Tibial nerve (tissue), 4 donors: Measurements from ENCODE around the gene CRYGB. TPM values are rescaled to one million over a fixed set of nuclear protein-coding genes. Genes with fewer than 3 reads are reported as not detected.

ENCODE experiments used
- DNase-seq, 2 donors: peaks; one replicate each; pipeline ENCODE4 v3.0.0-alpha.2; 2019; ENCODE audit warnings: low spot score in 2 of 2
- H3K27ac ChIP-seq, 4 donors: fragments of 200-600 bp; sonication (generic) in 3 of 4; one replicate each; pipeline ENCODE4 v1.5.1; 2017 to 2019; ENCODE audit warnings: mild to moderate bottlenecking in 1 of 4
- H3K27me3 ChIP-seq, 2 donors: fragments of 200-600 bp; sonication (generic) in 1 of 2; one replicate each; pipeline versions ENCODE4 v1.5.1 to v1.6.0; 2017 to 2019
- H3K36me3 ChIP-seq, 3 donors: fragments of 200-600 bp; sonication (generic); one replicate each; pipeline ENCODE4 v1.5.1; 2018 to 2019
- H3K4me1 ChIP-seq, 4 donors: fragments of 200-600 bp; sonication (generic) in 3 of 4; one replicate each; pipeline ENCODE4 v1.5.1; 2017 to 2019
- H3K4me3 ChIP-seq, 4 donors: fragments of 200-600 bp; sonication (generic) in 3 of 4; one replicate each; pipeline ENCODE4 v1.5.1; 2017 to 2019; ENCODE audit warnings: mild to moderate bottlenecking in 1 of 4, moderate library complexity in 1 of 4
- H3K9me3 ChIP-seq, 4 donors: fragments of 200-600 bp; sonication (generic) in 3 of 4; one replicate each; pipeline ENCODE4 v1.5.1; 2017 to 2019
- EP300 ChIP-seq, 2 donors: sonication (generic); formaldehyde crosslinking; IDR thresholded peaks; one replicate each; pipeline ENCODE4 v1.6.1; 2017; ENCODE audit warnings: antibody characterized with exemption in 2 of 2, mild to moderate bottlenecking in 1 of 2
- POLR2A ChIP-seq, 2 donors: fragments of 450-650 bp; IDR thresholded peaks; one replicate each; pipeline ENCODE4 v1.6.1; 2017; ENCODE audit warnings: antibody characterized with exemption in 2 of 2, mild to moderate bottlenecking in 2 of 2, moderate library complexity in 2 of 2
- WGBS, 2 donors: methylation state at CpG; one replicate each; pipeline ENCODE4 v1.1.5; 2018; 5-methylcytosine and 5-hydroxymethylcytosine counted together
- total RNA-seq, 4 donors: library from RNA; depleted of rRNA; stranded (reverse); fragments of >200 nt; gene quantifications; one replicate each; pipeline ENCODE4 v1.1.0, GENCODE V29; 2016
- TF ChIP-seq, protein P1 (sequence below), 5 experiments: fragments of 200-600 bp in 3 of 5; fragments of 450-650 bp in 2 of 5; sonication (generic) in 3 of 5; IDR thresholded peaks; one replicate each; pipeline ENCODE4 v1.5.1; 2016 to 2019; ENCODE audit warnings: antibody characterized with exemption in 5 of 5, mild to moderate bottlenecking in 3 of 5, moderate library complexity in 2 of 5

Gene CRYGB
- total RNA-seq, 4 donors from 2014 or later: not detected

GRCh38 chr2:208150094-208150493 is 4.1 kb upstream of the CRYGB start:
- H3K4me3 ChIP-seq: no peak overlapping the region
- TF ChIP-seq, protein P1, sequence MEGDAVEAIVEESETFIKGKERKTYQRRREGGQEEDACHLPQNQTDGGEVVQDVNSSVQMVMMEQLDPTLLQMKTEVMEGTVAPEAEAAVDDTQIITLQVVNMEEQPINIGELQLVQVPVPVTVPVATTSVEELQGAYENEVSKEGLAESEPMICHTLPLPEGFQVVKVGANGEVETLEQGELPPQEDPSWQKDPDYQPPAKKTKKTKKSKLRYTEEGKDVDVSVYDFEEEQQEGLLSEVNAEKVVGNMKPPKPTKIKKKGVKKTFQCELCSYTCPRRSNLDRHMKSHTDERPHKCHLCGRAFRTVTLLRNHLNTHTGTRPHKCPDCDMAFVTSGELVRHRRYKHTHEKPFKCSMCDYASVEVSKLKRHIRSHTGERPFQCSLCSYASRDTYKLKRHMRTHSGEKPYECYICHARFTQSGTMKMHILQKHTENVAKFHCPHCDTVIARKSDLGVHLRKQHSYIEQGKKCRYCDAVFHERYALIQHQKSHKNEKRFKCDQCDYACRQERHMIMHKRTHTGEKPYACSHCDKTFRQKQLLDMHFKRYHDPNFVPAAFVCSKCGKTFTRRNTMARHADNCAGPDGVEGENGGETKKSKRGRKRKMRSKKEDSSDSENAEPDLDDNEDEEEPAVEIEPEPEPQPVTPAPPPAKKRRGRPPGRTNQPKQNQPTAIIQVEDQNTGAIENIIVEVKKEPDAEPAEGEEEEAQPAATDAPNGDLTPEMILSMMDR (IDR thresholded peaks at IDR 0.05): no peak
- no peak for TF ChIP-seq POLR2A (IDR thresholded peaks at IDR 0.05)
- TF ChIP-seq EP300 (IDR thresholded peaks at IDR 0.05): no peak
- H3K4me1 ChIP-seq: no peaks in the 10 kb centered on the region
- peaks cover 0 to 8% (median 0%) of the 10 kb centered on the region in 4 donors for H3K9me3 ChIP-seq
- no peaks in the 10 kb centered on the region for H3K36me3 ChIP-seq
- no peak overlapping the region for H3K27ac ChIP-seq
- no peaks in the 10 kb centered on the region for H3K27me3 ChIP-seq
- no peak for DNase-seq

GRCh38 chr2:208148803-208149202 is 2.8 kb upstream of the CRYGB start:
- Histone ChIP-seq H3K27ac (no peak overlapping the region), H3K36me3 (no peaks in the 10 kb centered on the region), H3K4me3 (no peak overlapping the region), H3K4me1 (no peaks in the 10 kb centered on the region), H3K9me3 (peaks cover 0 to 8% (median 0%) of the 10 kb centered on the region in 4 donors), H3K27me3 (no peaks in the 10 kb centered on the region)
- WGBS, 2 donors: 69 to 76% methylated on average over 2 of the region's 2 CpGs
- TF ChIP-seq, protein P1 (IDR thresholded peaks at IDR 0.05): no peak
- no peak for TF ChIP-seq POLR2A (IDR thresholded peaks at IDR 0.05)
- no peak for TF ChIP-seq EP300 (IDR thresholded peaks at IDR 0.05)
- no peak for DNase-seq

GRCh38 chr2:208147759-208148158 is 1.8 kb upstream of the CRYGB start:
- Histone ChIP-seq H3K4me3 (no peak overlapping the region), H3K9me3 (peaks cover 0 to 8% (median 0%) of the 10 kb centered on the region in 4 donors), H3K27ac (no peak overlapping the region), H3K36me3 (no peaks in the 10 kb centered on the region), H3K27me3 (no peaks in the 10 kb centered on the region), H3K4me1 (no peaks in the 10 kb centered on the region)
- WGBS, 2 donors: 74% methylated on average over 3 of the region's 3 CpGs
- TF ChIP-seq, protein P1 (IDR thresholded peaks at IDR 0.05): no peak
- TF ChIP-seq POLR2A (IDR thresholded peaks at IDR 0.05): no peak
- TF ChIP-seq EP300 (IDR thresholded peaks at IDR 0.05): no peak
- no peak for DNase-seq

- Histone ChIP-seq H3K27ac (no peak overlapping the region), H3K9me3 (peaks cover 0 to 8% (median 0%) of the 10 kb centered on the region in 4 donors)
- TF ChIP-seq EP300 (IDR thresholded peaks at IDR 0.05) (no peak), POLR2A (IDR thresholded peaks at IDR 0.05) (no peak)
Observed at GRCh38 chr2:208147008-208147407, 1.1 kb upstream of the CRYGB start.

DNA sequence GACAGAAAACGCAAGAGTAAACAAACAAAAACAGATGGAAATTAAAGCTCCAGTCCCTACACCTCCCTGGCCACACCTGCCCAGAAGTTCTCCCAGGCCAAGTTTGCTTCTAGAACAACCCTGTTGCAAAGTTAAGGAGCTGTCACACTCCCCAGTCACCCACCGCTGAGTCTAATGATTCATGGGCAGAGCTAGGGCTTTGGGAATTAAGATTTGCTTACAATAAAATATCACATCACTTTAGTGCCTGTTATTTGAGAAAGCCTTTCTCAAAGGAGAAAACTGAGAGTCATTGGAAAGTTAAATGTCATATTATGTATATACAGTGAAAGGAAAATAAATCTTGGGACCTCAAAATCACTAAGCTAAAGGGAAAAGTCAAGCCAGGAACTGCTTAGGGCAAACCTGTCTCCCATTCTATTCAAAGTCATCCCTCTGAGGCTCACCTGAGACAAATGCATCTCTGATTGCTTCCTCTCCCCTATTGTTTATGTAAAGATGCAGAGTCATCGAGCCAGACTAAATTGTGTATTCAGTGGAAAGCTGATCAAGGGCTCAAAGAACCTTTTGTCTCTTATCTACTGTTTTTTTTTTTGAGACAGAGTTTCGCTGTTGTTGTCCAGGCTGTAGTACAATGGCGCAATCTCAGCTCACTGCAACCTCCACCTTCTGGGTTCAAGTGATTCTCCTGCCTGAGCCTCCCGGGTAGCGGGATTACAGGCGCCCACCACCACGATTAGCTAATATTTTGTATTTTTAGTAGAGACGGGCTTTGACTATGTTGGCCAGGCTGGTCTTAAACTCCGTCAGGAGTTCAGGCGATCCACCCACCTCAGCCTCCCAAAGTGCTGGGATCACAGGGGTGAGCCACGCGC is 2.8 kb downstream of the CRYGB start:
- Histone ChIP-seq H3K9me3 (peaks cover 0 to 2% (median 0%) of the 10 kb centered on the region in 4 donors), H3K4me3 (no peak overlapping the region), H3K27ac (no peak overlapping the region), H3K36me3 (no peaks in the 10 kb centered on the region), H3K4me1 (no peaks in the 10 kb centered on the region), H3K27me3 (no peaks in the 10 kb centered on the region)
- 38 to 44% methylated on average over 9 to 14 of the region's 14 CpGs for WGBS, 2 donors
- no peak for DNase-seq
- TF ChIP-seq EP300 (IDR thresholded peaks at IDR 0.05) (no peak), POLR2A (IDR thresholded peaks at IDR 0.05) (no peak)
- TF ChIP-seq, protein P1 (IDR thresholded peaks at IDR 0.05): no peak

More at GRCh38 chr2:208147008-208147407, 1.1 kb upstream of the CRYGB start:
- DNase-seq: no peak
- no peaks in the 10 kb centered on the region for H3K27me3 ChIP-seq
- H3K36me3 ChIP-seq: no peaks in the 10 kb centered on the region
- H3K4me1 ChIP-seq: no peaks in the 10 kb centered on the region
- H3K4me3 ChIP-seq: no peak overlapping the region
